ENCODE data around the gene MCM5. TPM values are rescaled to one million over a fixed set of nuclear protein-coding genes. Genes with fewer than 3 reads are reported as not detected.

The MCM5 gene
- total and polyA plus RNA-seq, 8 donors, result 34.9 to 83.4 (median 63.9) TPM

GRCh38 chr22:35397095-35397904 lies 2.6 kb upstream of the MCM5 start:
- DNase-seq, result peak in 2 of 4 donors; percentile 24 to 48
- H3K36me3 ChIP-seq, result peaks cover 0 to 25% of the 10 kb centered on the region in 2 donors
- H3K4me3 ChIP-seq, result no peak overlapping the region
- no peaks in the 10 kb centered on the region for H3K27me3 ChIP-seq
- peaks cover 7 to 36% of the 10 kb centered on the region in 2 donors for H3K4me1 ChIP-seq
- no peak for ATAC-seq
- TF ChIP-seq CTCF (IDR thresholded peaks at IDR 0.05), result no peak
- H3K9me3 ChIP-seq, result no peaks in the 10 kb centered on the region
- intact Hi-C loops (cut with DNase I), result no loop called here
- H3K27ac ChIP-seq, result peak overlapping the region; percentile 68 to 76

DNA sequence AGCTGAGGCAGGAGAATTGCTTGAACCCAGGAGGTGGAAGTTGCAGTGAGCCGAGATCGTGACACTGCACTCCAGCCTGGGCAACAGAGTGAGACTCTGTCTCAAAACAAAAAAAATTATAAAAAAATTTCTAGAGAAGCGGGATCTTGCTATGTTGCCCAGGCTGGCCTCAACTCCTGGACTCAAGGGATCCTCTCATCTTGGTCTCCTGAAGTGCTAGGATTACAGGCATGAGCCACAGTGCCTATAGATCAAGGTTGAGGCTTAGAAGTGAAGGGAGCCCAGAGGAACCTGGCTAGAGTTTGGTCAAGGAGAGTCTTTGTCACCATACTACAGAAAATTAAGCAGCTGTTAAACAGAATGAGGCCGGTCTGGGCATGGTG lies 1.4 kb upstream of the MCM5 start:
- H3K27ac ChIP-seq, result no peak overlapping the region
- ATAC-seq (no peak), DNase-seq (no peak)
- peaks cover 0 to 22% of the 10 kb centered on the region in 2 donors for H3K36me3 ChIP-seq
- no peaks in the 10 kb centered on the region for H3K9me3 ChIP-seq
- H3K4me3 ChIP-seq, result no peak overlapping the region
- H3K4me1 ChIP-seq, result peaks cover 7 to 42% of the 10 kb centered on the region in 2 donors
- intact Hi-C loops (cut with DNase I), result no loop called here
- no peaks in the 10 kb centered on the region for H3K27me3 ChIP-seq
- TF ChIP-seq CTCF (IDR thresholded peaks at IDR 0.05), result no peak

DNA sequence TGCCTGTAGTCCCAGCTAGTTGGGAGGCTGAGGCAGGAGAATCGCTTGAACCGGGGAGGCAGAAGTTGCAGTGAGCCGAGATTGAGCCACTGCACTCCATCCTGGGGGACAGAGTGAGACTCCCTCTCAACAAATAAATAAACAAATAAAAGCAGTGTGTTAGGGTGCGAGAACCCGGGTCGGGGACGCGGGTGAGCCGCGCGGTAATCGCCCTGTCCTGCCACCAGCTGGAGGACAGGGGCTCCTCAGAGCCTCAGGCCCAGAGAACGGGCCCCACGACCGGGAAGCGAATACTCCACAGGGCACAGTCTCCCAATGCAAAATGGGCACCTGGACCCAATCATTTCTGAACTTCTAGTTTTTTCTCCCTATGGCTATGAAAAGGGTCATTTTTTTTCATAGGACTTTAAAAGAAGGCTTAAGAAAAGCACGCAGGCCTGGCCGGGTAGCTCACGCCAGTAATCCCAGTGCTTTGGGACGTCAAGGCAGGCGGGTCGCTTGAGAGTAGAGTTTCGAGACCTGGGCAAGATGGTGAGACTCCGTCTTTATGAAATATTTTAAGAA lies 744 bp upstream of the MCM5 start:
- peak overlapping the region; percentile 33 to 70 for H3K27ac ChIP-seq
- peak overlapping the region; percentile 93 to 96 for H3K4me3 ChIP-seq
- H3K9me3 ChIP-seq, result no peaks in the 10 kb centered on the region
- DNase-seq (no peak), ATAC-seq (no peak)
- intact Hi-C loops (cut with DNase I), result no loop called here
- H3K27me3 ChIP-seq, result no peaks in the 10 kb centered on the region
- H3K36me3 ChIP-seq, result peaks cover 0 to 22% of the 10 kb centered on the region in 2 donors
- H3K4me1 ChIP-seq, result peaks cover 7 to 42% of the 10 kb centered on the region in 2 donors
- TF ChIP-seq CTCF (IDR thresholded peaks at IDR 0.05), result no peak

DNA sequence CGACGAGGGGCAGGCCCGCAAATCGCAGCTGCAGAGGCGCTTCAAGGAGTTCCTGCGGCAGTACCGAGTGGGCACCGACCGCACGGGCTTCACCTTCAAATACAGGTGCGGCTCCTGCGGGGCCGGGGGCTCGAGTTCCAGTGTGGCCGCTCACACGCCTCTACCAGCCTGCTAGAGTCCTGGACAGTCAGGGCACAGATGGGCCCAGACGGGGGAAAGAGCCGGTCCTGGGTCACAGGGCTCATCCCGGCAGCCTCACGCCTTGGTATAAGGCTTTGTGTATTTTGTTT lies 506 bp downstream of the MCM5 start:
- H3K27ac ChIP-seq, result peak overlapping the region in 1 of 2 donors; percentile 70
- ATAC-seq, result peak; percentile 7
- H3K9me3 ChIP-seq, result no peaks in the 10 kb centered on the region
- intact Hi-C loops (cut with DNase I), result no loop called here
- no peak for DNase-seq
- H3K4me1 ChIP-seq, result peaks cover 7 to 42% of the 10 kb centered on the region in 2 donors
- no peaks in the 10 kb centered on the region for H3K27me3 ChIP-seq
- peak overlapping the region; percentile 93 to 96 for H3K4me3 ChIP-seq
- H3K36me3 ChIP-seq, result peaks cover 0 to 27% of the 10 kb centered on the region in 2 donors
- no peak for TF ChIP-seq CTCF (IDR thresholded peaks at IDR 0.05)

DNA sequence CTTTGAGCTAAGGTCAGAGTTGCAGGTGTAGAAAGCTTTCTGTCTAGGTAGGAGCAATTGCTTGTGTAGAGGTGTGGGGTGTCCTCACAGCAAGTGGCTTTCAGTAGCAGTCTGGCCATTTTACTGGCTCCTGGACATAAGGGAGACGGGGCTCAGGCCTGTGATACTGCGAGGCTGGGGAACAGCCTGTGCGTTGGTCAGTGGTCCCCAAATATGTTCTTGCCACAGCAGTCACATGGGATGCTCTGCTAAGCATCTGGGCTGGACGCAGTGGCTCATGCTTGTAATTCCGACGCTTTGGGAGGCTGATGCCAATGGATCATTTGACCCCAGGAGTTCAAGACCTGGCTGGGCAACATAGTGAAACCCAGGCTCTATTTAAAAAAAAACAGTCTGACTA lies 1.9 kb downstream of the MCM5 start:
- no peak for TF ChIP-seq CTCF (IDR thresholded peaks at IDR 0.05)
- no peak for DNase-seq
- H3K36me3 ChIP-seq, result peaks cover 0 to 41% of the 10 kb centered on the region in 2 donors
- no peak overlapping the region for H3K4me3 ChIP-seq
- no peaks in the 10 kb centered on the region for H3K27me3 ChIP-seq
- no peak overlapping the region for H3K27ac ChIP-seq
- peaks cover 7 to 34% of the 10 kb centered on the region in 2 donors for H3K4me1 ChIP-seq
- ATAC-seq, result no peak
- intact Hi-C loops (cut with DNase I), result no loop called here
- H3K9me3 ChIP-seq, result no peaks in the 10 kb centered on the region

All from left lung (tissue), 10 donors.